HG02870 (cell line): ENCODE data around the gene POP4.

Experiments used
- ATAC-seq: cut with Tn5 transposase; IDR thresholded peaks from one replicate; pipeline ENCODE4 v1.9.1; 2021; ENCODE audit warnings: mild to moderate bottlenecking, moderate library complexity; ENCODE audit not compliant: unreplicated experiment

Gene POP4

GRCh38 chr19:29660835-29661234, 54.8 kb downstream of the POP4 start:
- no peak for ATAC-seq

DNA sequence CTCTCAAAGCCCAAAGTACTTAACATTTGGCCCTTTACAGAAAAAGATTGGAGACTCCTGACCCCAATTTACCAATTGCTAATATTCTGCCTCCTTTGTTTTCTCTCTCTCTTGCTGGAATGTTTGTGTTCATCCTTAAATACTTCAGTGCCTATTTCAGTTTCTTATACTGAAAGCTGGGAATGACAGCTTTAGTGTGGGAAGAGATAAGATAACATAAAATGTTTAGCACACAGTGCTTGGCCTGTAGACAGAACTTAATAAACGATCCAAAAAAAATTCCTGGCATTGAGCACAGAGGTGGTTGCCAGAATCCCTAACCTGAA, 56.2 kb downstream of the POP4 start:
- no peak for ATAC-seq

DNA sequence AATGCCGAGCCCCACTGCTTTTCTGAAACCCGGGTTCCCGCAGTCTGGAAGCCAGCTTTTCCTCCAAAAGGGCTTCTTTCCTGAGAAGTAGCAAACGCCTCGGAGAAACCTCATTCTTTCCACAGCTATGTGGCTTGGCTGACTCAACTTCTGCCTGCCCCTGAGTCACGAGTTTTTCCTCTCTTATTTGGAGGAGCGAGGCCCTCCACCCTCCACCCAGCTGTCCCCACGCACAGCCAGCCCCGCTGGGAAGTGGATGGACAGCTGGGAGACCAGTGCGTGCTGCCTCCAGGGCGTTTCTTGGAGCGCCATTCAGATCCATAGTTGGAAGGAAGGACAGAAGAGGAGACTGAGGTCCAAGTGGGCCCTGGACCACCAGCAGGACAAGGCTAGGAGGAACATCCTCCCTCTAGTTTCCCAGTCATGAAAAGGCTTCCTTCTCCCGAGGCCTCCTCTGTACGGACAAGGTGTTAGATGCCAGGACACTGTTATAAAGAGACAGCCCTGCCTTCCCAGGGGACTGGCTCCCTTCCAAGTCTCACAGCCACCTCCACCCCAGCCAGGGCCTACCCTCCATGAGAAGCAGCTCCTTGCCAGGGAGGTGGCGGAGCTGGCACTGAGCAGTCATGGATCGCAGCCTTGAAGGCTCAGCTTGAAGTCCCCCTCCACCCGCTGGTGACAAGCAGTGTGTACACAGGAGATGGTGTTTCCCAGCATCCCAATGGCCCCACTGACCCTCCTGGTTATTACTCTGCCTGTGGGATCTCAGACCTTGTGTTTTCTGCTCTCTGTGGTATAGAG, 56.7 kb downstream of the POP4 start:
- ATAC-seq, result no peak

GRCh38 chr19:29663861-29664752, 58.0 kb downstream of the POP4 start:
- no peak for ATAC-seq

DNA sequence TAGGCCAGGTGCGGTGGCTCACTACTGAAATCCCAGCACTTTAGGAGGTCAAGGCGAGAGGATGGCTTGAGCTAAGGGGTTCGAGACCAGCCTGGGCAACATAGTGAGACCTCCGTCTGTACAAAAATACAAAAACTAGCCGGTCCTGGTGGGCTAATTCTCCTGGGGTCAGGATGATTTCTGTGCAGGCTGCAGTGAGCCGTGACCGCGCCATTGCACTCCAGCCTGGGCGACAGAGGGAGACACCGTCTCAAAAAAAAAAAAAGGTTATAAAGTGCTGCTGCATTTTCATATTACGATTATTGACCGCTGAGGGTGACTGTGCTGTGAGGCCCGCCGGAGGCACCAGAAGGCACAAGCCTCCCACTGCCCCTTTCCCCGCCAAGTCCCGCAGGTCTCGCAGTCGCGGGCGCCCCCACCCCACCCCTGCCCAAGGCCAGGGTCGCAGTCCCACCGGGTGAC, 58.7 kb downstream of the POP4 start:
- peak; percentile 30 for ATAC-seq

- ATAC-seq, result peak; percentile 83
Observed at GRCh38 chr19:29665215-29665825, 59.2 kb downstream of the POP4 start, which contains the start of gene PLEKHF1. Gene PLEKHF1, plus strand, starts transcription at chr19:29665461. Its CDS starts 8,379 bp downstream, at chr19:29673840.

- peak; percentile 5 for ATAC-seq
Observed at GRCh38 chr19:29665826-29666577, 59.9 kb downstream of the POP4 start.
